A673 (cell line): ENCODE measurements around the gene ARMS2.

Source experiments
- EZH2 ChIP-seq: fragments of 200-600 bp; sonication (generic); IDR thresholded peaks from 2 replicates; pipeline ENCODE4 v1.6.1; 2017; ENCODE audit warnings: borderline replicate concordance, low read depth, mild to moderate bottlenecking, mixed read lengths, antibody characterized with exemption, low read length; ENCODE audit not compliant: poor library complexity, severe bottlenecking
- TF ChIP-seq, protein P1 (sequence below): fragments of 300-800, 200-600 bp; sonication (generic); conservative IDR thresholded peaks from 2 replicates; pipeline ENCODE4 v1.5.1; 2017; ENCODE audit warnings: low read depth, mild to moderate bottlenecking, antibody characterized with exemption, low read length, moderate library complexity, mixed read lengths

DNA sequence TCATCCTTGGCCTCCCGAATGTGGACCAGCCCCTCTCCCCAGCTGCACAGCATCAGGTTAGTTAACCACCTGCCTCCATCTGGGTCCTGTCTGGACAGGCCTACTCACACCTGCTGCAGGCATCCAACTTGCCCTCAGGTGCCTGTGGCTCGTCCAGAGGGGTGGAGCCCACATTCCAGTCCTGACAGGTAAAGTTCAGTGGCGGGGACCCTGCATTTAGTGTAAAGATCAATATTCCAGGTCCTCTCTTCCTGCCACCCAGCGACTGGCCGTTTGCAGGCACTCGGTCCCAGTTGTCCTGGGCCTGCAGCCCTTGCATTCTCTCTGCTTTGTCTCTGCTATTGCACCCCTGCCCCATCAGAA is 21.9 kb downstream of the ARMS2 start:
- no peak for TF ChIP-seq EZH2
- TF ChIP-seq, protein P1, sequence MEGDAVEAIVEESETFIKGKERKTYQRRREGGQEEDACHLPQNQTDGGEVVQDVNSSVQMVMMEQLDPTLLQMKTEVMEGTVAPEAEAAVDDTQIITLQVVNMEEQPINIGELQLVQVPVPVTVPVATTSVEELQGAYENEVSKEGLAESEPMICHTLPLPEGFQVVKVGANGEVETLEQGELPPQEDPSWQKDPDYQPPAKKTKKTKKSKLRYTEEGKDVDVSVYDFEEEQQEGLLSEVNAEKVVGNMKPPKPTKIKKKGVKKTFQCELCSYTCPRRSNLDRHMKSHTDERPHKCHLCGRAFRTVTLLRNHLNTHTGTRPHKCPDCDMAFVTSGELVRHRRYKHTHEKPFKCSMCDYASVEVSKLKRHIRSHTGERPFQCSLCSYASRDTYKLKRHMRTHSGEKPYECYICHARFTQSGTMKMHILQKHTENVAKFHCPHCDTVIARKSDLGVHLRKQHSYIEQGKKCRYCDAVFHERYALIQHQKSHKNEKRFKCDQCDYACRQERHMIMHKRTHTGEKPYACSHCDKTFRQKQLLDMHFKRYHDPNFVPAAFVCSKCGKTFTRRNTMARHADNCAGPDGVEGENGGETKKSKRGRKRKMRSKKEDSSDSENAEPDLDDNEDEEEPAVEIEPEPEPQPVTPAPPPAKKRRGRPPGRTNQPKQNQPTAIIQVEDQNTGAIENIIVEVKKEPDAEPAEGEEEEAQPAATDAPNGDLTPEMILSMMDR, result no peak
